ENCODE measurements around the gene ZNF512B.

Gene ZNF512B

GRCh38 chr20:63955827-63956663 lies 13.7 kb downstream of the ZNF512B start, which contains the start of gene UCKL1:
TSS of gene UCKL1 (minus strand) at chr20:63956416. CDS start at chr20:63956372, 44 bp downstream.
- Histone ChIP-seq H3K36me3 (ENCODE audit: control insufficient read depth in 2 of 2, insufficient read depth in 1 of 2, low read length in 2 of 2) (peaks cover 0 to 30% of the 10 kb centered on the region in 2 experiments; a peak in 1 of 3 replicates), H3K9me3 (ENCODE audit: control insufficient read depth, insufficient read depth, low read depth, low read length) (no peaks in the 10 kb centered on the region), H3K4me1 (ENCODE audit: control insufficient read depth, insufficient read depth, low read length) (peaks cover 4% of the 10 kb centered on the region; the same call in 1 of the 2 replicates), H3K4me3 (ENCODE audit: low read depth, low read length) (peak within 1 kb of the TSS; percentile 99), H3K27ac (ENCODE audit: extremely low read depth, low read depth, low read length) (peak within 1 kb of the TSS; percentile 94)
- POLR2A ChIA-PET, result interaction anchor here (0.6 to 2.7 kb wide), 14 partner anchors 8 to 248 kb away, joined by 3 to 21 read pairs (median 3); partner anchors contain the start of genes ARFRP1, PRPF6, TCEA2 and TPD52L2
- CTCF ChIA-PET, result interaction anchor here (0.5 to 1.4 kb wide), 5 partner anchors 9 to 63 kb away, joined by 3 to 5 read pairs (median 3); no protein-coding TSS in a partner anchor
- TF ChIP-seq ZNF24 (tag by site-specific recombination; IDR thresholded peaks at IDR 0.05) (peak; percentile 14; the same call in 1 of the 2 replicates), PRDM10 (tag by site-specific recombination; IDR thresholded peaks at IDR 0.05) (peak; percentile 94), KLF8 (tag by site-specific recombination; IDR thresholded peaks at IDR 0.05) (peak; percentile 14; the same call in 1 of the 2 replicates), YY1 (tag by site-specific recombination; IDR thresholded peaks at IDR 0.05) (peak; percentile 91), ZBTB49 (tag by site-specific recombination; IDR thresholded peaks at IDR 0.05; ENCODE audit: low read depth) (no peak), ZNF10 (tag by site-specific recombination; IDR thresholded peaks at IDR 0.05) (no peak), PRDM1 (tag by site-specific recombination; IDR thresholded peaks at IDR 0.05) (no peak), ZSCAN16 (tag by site-specific recombination; IDR thresholded peaks at IDR 0.05) (no peak), ZNF664 (tag by site-specific recombination; IDR thresholded peaks at IDR 0.05) (no peak), HIC1 (tag by site-specific recombination; IDR thresholded peaks at IDR 0.05) (peak; percentile 13; the same call in 1 of the 2 replicates), PATZ1 (tag by site-specific recombination; IDR thresholded peaks at IDR 0.05) (peak; percentile 80), ZNF121 (tag by site-specific recombination; IDR thresholded peaks at IDR 0.05) (peak; percentile 87), ZNF354C (tag by site-specific recombination; IDR thresholded peaks at IDR 0.05; ENCODE audit: borderline replicate concordance, low read depth) (no peak), ZBTB8A (tag by site-specific recombination; IDR thresholded peaks at IDR 0.05) (peak; percentile 82), ZNF398 (tag by site-specific recombination; IDR thresholded peaks at IDR 0.05) (peak; percentile 32; the same call in 1 of the 2 replicates), CTCF (tag by site-specific recombination; IDR thresholded peaks at IDR 0.05) (peak; percentile 15), PBX3 (CRISPR knock-in tag; IDR thresholded peaks at IDR 0.05) (peak; percentile 85), ZFP3 (tag by site-specific recombination; IDR thresholded peaks at IDR 0.05; ENCODE audit: low read depth) (no peak), ZNF488 (tag by site-specific recombination; IDR thresholded peaks at IDR 0.05) (no peak)

All from HEK293 (cell line).